Measurements from ENCODE around the gene TMEM123. TPM values are rescaled to one million over a fixed set of nuclear protein-coding genes. Genes with fewer than 3 reads are reported as not detected.

TMEM123 gene
- total and polyA plus RNA-seq, 2 donors (not counting 3 experiments of a cell fraction or from before 2014, with no cell fraction given): 201 to 257 TPM

DNA sequence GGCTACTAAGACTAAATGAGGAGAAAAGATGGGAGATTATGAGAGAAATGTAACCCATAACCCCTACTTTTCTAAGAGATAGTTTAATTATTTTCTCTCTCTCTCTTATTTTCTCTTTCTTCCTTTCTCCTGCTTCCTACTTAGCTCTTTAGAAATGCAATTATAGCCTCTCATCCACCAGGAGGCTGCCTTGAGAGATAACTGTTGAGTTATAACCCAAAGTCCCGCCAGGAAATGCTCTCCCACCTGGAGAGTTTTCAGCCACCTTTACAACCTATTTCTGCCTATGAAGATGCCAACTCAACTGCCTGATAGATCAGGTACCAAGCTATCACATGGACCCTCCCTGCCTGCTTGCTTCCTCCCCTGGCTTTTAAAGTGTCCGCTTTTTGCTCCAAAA, 34.0 kb upstream of the TMEM123 start:
- Histone ChIP-seq H3K27ac (ENCODE audit: insufficient read depth, low read depth, low read length) (no peak overlapping the region), H3K4me3 (replicated peaks in 1 of 3; ENCODE audit: insufficient read depth in 1 of 3, low read depth in 1 of 3, low read length in 3 of 3) (no peak overlapping the region), H4K20me1 (replicated peaks; ENCODE audit: control insufficient read depth, extremely low read depth, insufficient read depth, low read length) (no peaks in the 10 kb centered on the region), H3K9me3 (replicated peaks; ENCODE audit: control insufficient read depth, insufficient read depth, low read length) (no peaks in the 10 kb centered on the region), H3K27me3 (ENCODE audit: control insufficient read depth in 2 of 2, insufficient read depth in 2 of 2, low read length in 2 of 2) (no peaks in the 10 kb centered on the region), H3K9ac (replicated peaks; ENCODE audit: extremely low read depth, insufficient read depth, low read length) (no peak overlapping the region), H3K79me2 (ENCODE audit: control insufficient read depth, insufficient read depth, low read length) (no peaks in the 10 kb centered on the region), H3K4me1 (ENCODE audit: control insufficient read depth, extremely low read depth, insufficient read depth, low read length) (no peaks in the 10 kb centered on the region), H3K36me3 (ENCODE audit: control insufficient read depth in 2 of 2, extremely low read depth in 1 of 2, insufficient read depth in 2 of 2, low read length in 2 of 2) (no peaks in the 10 kb centered on the region), H2AFZ (ENCODE audit: low read depth, low read length) (no peak overlapping the region), H3K4me2 (ENCODE audit: insufficient read depth, low read length) (no peak overlapping the region), H3K9me1 (replicated peaks; ENCODE audit: control insufficient read depth, extremely low read depth, insufficient read depth, low read length) (no peaks in the 10 kb centered on the region)
- FAIRE-seq (no peak), DNase-seq (ENCODE audit: low read depth, low spot score) (no peak)
- TF ChIP-seq, protein P1, sequence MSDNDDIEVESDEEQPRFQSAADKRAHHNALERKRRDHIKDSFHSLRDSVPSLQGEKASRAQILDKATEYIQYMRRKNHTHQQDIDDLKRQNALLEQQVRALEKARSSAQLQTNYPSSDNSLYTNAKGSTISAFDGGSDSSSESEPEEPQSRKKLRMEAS (IDR thresholded peaks at IDR 0.05; ENCODE audit: insufficient read depth, insufficient read length): no peak
- no peak for TF ChIP-seq EZH2 (IDR thresholded peaks at IDR 0.05; ENCODE audit: borderline replicate concordance, low read depth, low read length, severe bottlenecking)
- TF ChIP-seq FOS (IDR thresholded peaks at IDR 0.05; ENCODE audit: borderline replicate concordance, insufficient read depth, low read length): no peak
- TF ChIP-seq, protein P2, sequence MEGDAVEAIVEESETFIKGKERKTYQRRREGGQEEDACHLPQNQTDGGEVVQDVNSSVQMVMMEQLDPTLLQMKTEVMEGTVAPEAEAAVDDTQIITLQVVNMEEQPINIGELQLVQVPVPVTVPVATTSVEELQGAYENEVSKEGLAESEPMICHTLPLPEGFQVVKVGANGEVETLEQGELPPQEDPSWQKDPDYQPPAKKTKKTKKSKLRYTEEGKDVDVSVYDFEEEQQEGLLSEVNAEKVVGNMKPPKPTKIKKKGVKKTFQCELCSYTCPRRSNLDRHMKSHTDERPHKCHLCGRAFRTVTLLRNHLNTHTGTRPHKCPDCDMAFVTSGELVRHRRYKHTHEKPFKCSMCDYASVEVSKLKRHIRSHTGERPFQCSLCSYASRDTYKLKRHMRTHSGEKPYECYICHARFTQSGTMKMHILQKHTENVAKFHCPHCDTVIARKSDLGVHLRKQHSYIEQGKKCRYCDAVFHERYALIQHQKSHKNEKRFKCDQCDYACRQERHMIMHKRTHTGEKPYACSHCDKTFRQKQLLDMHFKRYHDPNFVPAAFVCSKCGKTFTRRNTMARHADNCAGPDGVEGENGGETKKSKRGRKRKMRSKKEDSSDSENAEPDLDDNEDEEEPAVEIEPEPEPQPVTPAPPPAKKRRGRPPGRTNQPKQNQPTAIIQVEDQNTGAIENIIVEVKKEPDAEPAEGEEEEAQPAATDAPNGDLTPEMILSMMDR (IDR thresholded peaks at IDR 0.05; ENCODE audit: extremely low read depth in 1 of 2, insufficient read depth in 1 of 2, low read depth in 1 of 2, low read length in 2 of 2): no peak
- TF ChIP-seq POLR2AphosphoS5 (IDR thresholded peaks at IDR 0.05; ENCODE audit: insufficient read depth, low read depth, low read length): no peak
- TF ChIP-seq POLR2A (IDR thresholded peaks at IDR 0.05; ENCODE audit: low read depth, low read length): no peak
- TF ChIP-seq MYC (IDR thresholded peaks at IDR 0.05; ENCODE audit: low read depth, low read length): no peak
- TF ChIP-seq GATA2 (IDR thresholded peaks at IDR 0.05; ENCODE audit: insufficient read depth, insufficient read length, low read depth, low read length): no peak
- no peak for TF ChIP-seq JUN (IDR thresholded peaks at IDR 0.05; ENCODE audit: borderline replicate concordance, insufficient read depth, insufficient read length, low read depth)
- CTCF ChIA-PET: interaction anchor here (1.7 kb wide), 1 partner anchor 9 kb away, joined by 7 read pairs; no protein-coding TSS in a partner anchor
- dilution Hi-C loops (cut with MboI; ENCODE audit: extremely low pct_ligation_motif_present, low sequenced_read_pairs): no loop called here
- intact Hi-C loops (cut with micrococcal nuclease): no loop called here
- BruUV-seq (replicated peaks): no TSS peak
- POLR2A ChIA-PET: no interaction called here
